GM18951 (cell line): ENCODE results near the gene SURF4.
"Not testable (repeated sequence)": the region's sequence is repeated elsewhere in the genome, so short reads cannot be mapped to it uniquely, and the experiment has no call there.

Source experiments
- POLR2A ChIP-seq: IDR thresholded peaks from 4 replicates; pipeline ENCODE4 v1.6.1; 2011; ENCODE audit warnings: mild to moderate bottlenecking; ENCODE audit not compliant: insufficient read length, insufficient read depth; ENCODE audit errors: extremely low read depth
- in situ Hi-C: fragments of 300-500 bp; cut with MboI; formaldehyde crosslinking; loops from one replicate; pipeline ENCODE4 v1.12.0; 2022; ENCODE audit warnings: low sequenced_read_pairs, mixed read lengths, inconsistent platforms; ENCODE audit not compliant: unreplicated experiment

SURF4 gene

GRCh38 chr9:133390713-133391112 is 14.9 kb upstream of the SURF4 start:
- no peak for TF ChIP-seq POLR2A
- in situ Hi-C loops: no loop called here

- no peak for TF ChIP-seq POLR2A
- in situ Hi-C loops: no loop called here
Measured at GRCh38 chr9:133389562-133389961, 13.7 kb upstream of the SURF4 start.

- in situ Hi-C loops: no loop called here
- no peak for TF ChIP-seq POLR2A
Measured at GRCh38 chr9:133389025-133389557, 13.2 kb upstream of the SURF4 start.

GRCh38 chr9:133387680-133388079 is 11.8 kb upstream of the SURF4 start:
- TF ChIP-seq POLR2A: no peak
- in situ Hi-C loops: no loop called here

- no peak for TF ChIP-seq POLR2A
- in situ Hi-C loops: no loop called here
Measured at GRCh38 chr9:133386338-133386737, 10.5 kb upstream of the SURF4 start.

GRCh38 chr9:133385452-133385851 is 9.6 kb upstream of the SURF4 start:
- TF ChIP-seq POLR2A: no peak
- in situ Hi-C loops: no loop called here

- in situ Hi-C loops: no loop called here
- no peak for TF ChIP-seq POLR2A
Measured at GRCh38 chr9:133384736-133385321, 9.0 kb upstream of the SURF4 start.

GRCh38 chr9:133383438-133383837 is 7.6 kb upstream of the SURF4 start:
- in situ Hi-C loops: no loop called here
- TF ChIP-seq POLR2A: no peak

- in situ Hi-C loops: no loop called here
Measured at GRCh38 chr9:133382507-133383141, 6.8 kb upstream of the SURF4 start.

GRCh38 chr9:133380734-133381133 is 4.9 kb upstream of the SURF4 start:
- TF ChIP-seq POLR2A: no peak
- in situ Hi-C loops: no loop called here

More at GRCh38 chr9:133382507-133383141, 6.8 kb upstream of the SURF4 start:
- TF ChIP-seq POLR2A: no peak

- no peak for TF ChIP-seq POLR2A
- in situ Hi-C loops: no loop called here
Measured at GRCh38 chr9:133379153-133380086, 3.6 kb upstream of the SURF4 start.

GRCh38 chr9:133378408-133378962 is 2.6 kb upstream of the SURF4 start:
- in situ Hi-C loops: no loop called here
- no peak for TF ChIP-seq POLR2A

GRCh38 chr9:133377721-133378216 is 1.9 kb upstream of the SURF4 start:
- TF ChIP-seq POLR2A: no peak
- in situ Hi-C loops: no loop called here

GRCh38 chr9:133377280-133377679 is 1.4 kb upstream of the SURF4 start:
- in situ Hi-C loops: not testable (repeated sequence)
